Endothelial cell of umbilical vein (primary cell): Measurements from ENCODE around the gene PLPPR2.

Source experiments
- CTCF ChIP-seq, 2 donors: IDR thresholded peaks; 1 replicate in 1 of 2; 2 replicates in 1 of 2; pipeline ENCODE4 v1.5.1; 2011; ENCODE audit warnings: low read length in 2 of 2, mild to moderate bottlenecking in 2 of 2, moderate library complexity in 2 of 2, control low read depth in 1 of 2, inconsistent platforms in 1 of 2, low read depth in 1 of 2; ENCODE audit not compliant: insufficient read depth in 1 of 2; ENCODE audit errors: extremely low read depth in 1 of 2
- EZH2 ChIP-seq: IDR thresholded peaks from 2 replicates; pipeline ENCODE4 v1.6.1; 2012; ENCODE audit warnings: borderline replicate concordance, low read depth, mild to moderate bottlenecking, moderate library complexity, low read length, inconsistent platforms; ENCODE audit not compliant: severe bottlenecking
- GATA2 ChIP-seq: IDR thresholded peaks from 2 replicates; pipeline ENCODE4 v1.7.0; 2011; ENCODE audit warnings: low read depth, mild to moderate bottlenecking, moderate library complexity, mixed read lengths, low read length; ENCODE audit not compliant: insufficient read length, insufficient read depth
- MAX ChIP-seq: IDR thresholded peaks from 2 replicates; pipeline ENCODE4 v1.6.1; 2011; ENCODE audit not compliant: insufficient read depth, insufficient read length
- POLR2A ChIP-seq: IDR thresholded peaks from 2 replicates; pipeline ENCODE4 v1.6.1; 2012; ENCODE audit warnings: low read depth, mild to moderate bottlenecking, control low read depth, low read length
- POLR2AphosphoS5 ChIP-seq: IDR thresholded peaks from 2 replicates; pipeline ENCODE4 v1.6.1; 2012; ENCODE audit warnings: low read depth, mild to moderate bottlenecking, control low read depth, low read length, moderate library complexity; ENCODE audit not compliant: insufficient read depth

- TF ChIP-seq CTCF (IDR thresholded peaks at IDR 0.05; ENCODE audit: extremely low read depth in 1 of 2, insufficient read depth in 1 of 2, low read depth in 1 of 2, low read length in 2 of 2) (no peak), POLR2A (no peak), POLR2AphosphoS5 (no peak), EZH2 (no peak), MAX (no peak), GATA2 (no peak)
These were observed 31.6 kb upstream of the PLPPR2 start for GRCh38 chr19:11323601-11324078.
